Activated naive CD4-positive, alpha-beta T cell (primary cell): Measurements from ENCODE around the gene CACFD1.

Experiments
- DNase-seq, 4 experiments: peaks; one replicate each; lab custom pipeline; 2025; lab: John Stamatoyannopoulos, UW

Gene CACFD1

GRCh38 chr9:133459476-133460404 is at the start of gene CACFD1:
Gene CACFD1 (plus strand): TSS chr9:133459978. CDS start chr9:133460067, 89 bp downstream.
- DNase-seq, result peak; percentile 76 to 91 (median 80)

GRCh38 chr9:133415170-133415569 is 44.6 kb upstream of the CACFD1 start:
- DNase-seq, result no peak

DNA sequence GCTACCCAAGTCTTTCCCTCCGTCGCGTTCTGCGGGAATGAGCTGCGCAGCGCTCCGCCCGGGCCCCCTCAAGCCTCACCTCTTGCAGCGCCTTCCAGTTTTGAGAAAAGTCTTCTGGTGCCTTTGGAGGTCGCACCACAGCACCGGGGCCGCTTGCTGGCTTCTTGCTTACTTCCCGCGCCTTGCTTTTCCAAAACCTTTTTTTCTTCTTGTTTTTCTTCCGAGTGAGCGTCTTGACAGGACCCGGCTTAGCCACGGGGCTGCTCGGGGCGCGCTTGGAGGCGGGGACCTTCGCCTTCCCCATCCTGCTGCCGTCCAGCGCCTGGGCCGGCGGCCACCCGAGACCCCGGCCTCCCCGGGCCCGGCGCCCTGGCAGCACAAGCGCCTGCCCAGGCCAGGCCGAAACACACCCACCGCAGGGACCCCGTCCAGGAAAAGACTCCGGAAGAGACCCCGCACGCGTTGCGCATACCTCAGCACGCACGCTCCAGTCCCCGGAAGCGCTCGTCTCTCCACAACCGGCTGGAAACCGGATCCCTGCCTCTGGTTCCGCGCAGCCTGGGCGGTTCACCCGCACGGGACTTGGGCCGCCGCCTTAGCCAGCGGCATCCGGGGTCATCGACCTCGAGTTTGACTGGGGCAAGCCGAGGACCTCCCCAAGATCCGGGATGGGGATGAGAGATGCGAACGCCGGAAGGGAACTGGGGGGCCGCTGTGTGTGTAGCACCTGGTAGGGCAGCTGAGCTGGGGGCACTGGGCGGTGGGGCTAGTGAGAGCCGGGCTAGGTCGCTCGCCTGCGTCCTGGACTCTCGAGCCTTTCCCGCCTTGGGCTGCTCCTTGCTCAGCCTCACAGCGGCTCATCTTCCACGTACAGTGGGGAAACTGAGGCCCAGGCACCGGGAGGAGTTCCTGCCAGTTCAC is 42.0 kb upstream of the CACFD1 start, which contains the start of gene REXO4:
TSS of gene REXO4 (minus strand) at position 470 of the 921 bp plus-strand sequence. CDS start at position 304, 166 bp downstream.
- peak; percentile 63 to 78 (median 73) for DNase-seq

DNA sequence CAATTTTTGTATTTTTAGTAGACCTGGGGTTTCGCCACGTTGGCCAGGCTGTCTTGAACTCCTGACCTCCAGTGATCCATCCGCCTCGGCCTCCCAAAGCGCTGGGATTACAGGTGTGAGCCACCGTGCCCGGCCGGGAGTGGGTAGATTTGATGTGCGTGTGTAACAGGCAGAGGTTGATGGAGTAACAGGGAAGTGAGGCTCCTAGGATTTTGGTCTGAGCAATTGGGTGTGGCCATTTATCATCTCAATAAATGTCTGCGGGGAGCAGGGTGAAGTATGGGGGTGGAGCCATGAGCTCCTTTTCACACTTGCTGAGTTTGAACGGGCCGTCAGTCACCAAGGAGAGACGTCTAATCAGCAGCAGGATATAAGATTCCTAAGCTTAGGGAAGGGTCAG is 40.8 kb upstream of the CACFD1 start:
- DNase-seq, result no peak

DNA sequence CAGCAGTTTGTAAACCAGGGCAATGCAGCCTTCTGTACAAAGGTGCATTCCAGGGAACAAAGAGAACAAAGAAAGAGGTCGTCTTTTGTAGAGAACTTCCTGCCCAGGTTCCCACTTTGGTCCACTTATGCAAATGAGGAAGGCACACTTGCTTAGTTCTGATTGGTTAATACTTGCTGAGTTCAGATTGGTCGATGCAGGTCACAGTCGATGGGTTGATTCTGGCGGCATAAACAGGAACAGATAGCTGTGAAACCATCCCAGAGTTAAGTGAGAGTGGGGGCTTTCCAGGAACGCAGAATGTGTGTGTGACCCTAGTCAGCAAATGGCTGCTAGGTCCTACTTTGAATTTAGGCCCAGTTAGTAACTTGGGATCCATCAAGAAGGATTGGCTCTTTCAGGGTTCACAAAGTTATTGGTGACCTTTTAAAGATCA is 39.4 kb upstream of the CACFD1 start:
- DNase-seq, result no peak

- no peak for DNase-seq
Observed at GRCh38 chr9:133421615-133422542, 37.9 kb upstream of the CACFD1 start, which contains the start of gene ADAMTS13. Gene ADAMTS13 (plus strand): TSS chr9:133422367. CDS start chr9:133422444, 77 bp downstream.

GRCh38 chr9:133423216-133423615 is 36.6 kb upstream of the CACFD1 start:
- no peak for DNase-seq

DNA sequence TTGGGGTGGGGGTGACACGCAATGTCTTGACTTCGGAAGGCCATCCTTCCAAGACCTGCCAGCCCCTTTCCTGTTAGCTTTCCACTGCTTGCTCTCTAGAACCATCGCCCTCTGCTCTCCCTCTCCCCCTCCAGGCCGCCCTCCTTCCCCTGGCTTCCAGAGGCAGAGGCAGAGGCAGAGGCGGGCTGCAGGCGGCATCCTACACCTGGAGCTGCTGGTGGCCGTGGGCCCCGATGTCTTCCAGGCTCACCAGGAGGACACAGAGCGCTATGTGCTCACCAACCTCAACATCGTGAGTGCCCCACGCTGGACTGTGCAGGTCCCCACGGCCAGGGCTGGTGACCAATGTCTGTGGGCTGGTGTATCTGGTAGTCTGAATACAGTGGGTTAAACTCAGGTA is 35.6 kb upstream of the CACFD1 start:
- DNase-seq, result no peak

- no peak for DNase-seq
Observed at GRCh38 chr9:133425049-133425632, 34.6 kb upstream of the CACFD1 start.

DNA sequence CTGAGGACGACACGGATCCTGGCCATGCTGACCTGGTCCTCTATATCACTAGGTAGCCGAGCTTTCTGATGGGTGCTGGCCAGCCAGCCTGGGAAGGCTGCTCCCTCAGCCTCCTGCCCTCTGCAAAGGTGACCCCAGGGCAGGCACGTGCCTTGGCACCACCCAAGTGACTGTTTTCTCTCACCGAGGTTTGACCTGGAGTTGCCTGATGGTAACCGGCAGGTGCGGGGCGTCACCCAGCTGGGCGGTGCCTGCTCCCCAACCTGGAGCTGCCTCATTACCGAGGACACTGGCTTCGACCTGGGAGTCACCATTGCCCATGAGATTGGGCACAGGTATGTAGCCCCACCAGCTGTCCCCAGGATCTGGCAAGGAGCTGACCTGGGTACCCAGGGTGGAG is 33.8 kb upstream of the CACFD1 start:
- DNase-seq, result no peak

DNA sequence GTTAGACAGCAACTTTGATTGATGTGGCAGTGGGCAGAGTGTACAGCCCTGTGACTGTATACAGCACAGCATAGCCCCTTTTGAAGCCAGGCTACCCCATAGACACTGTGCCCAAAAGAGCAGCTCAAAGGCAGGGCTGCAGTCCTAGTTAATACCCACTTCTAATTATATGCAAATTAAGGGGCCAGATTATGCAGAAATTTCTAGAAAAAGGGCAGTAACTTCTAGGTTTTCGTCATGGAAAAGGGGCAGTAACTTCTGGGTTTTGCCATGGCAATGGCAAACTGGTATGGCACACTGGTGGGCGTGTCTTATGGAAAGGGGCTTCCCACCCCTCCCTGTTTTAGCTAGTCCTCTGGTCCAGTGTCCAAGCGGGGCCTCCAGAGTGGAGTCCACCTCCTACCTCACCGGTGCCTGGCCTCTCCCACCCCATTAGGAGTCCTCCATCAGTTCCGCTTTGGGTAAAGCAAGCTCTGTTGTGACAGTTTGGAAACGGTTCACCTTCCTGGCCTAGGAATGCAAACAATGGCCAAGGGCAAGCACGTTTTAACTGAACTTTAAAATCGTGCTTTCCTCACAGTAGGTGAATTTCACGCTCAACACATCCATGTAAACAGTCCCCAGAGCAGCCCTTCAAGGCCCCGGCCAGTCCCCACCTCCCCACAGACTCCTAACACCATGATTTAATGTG is 32.0 kb upstream of the CACFD1 start:
- DNase-seq, result no peak

- DNase-seq, result no peak
Observed at GRCh38 chr9:133428617-133429101, 31.1 kb upstream of the CACFD1 start.

DNA sequence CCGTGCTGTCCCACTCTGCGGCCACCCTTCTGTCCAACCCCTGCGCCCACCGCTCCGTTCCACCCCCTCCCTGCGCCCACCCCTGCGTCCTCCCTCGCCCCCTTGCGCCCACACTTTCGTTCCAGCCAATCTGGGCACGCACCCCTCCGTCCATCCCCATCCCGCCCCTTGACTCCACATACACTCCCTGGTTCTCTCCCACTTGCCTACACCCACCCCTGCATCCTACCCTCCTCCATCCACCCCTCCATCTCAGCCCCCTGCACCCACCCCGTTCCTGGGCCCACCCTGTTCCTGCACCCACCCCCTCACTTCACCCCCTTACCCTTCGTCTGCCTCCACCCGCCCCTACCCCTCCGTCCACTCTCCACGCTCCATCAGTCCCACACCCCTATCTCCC is 30.6 kb upstream of the CACFD1 start:
- no peak for DNase-seq

- peak in 1 of 4 experiments; percentile 5 for DNase-seq
Observed at GRCh38 chr9:133429641-133430161, 30.1 kb upstream of the CACFD1 start.

- no peak for DNase-seq
Observed at GRCh38 chr9:133430244-133430643, 29.5 kb upstream of the CACFD1 start.

DNA sequence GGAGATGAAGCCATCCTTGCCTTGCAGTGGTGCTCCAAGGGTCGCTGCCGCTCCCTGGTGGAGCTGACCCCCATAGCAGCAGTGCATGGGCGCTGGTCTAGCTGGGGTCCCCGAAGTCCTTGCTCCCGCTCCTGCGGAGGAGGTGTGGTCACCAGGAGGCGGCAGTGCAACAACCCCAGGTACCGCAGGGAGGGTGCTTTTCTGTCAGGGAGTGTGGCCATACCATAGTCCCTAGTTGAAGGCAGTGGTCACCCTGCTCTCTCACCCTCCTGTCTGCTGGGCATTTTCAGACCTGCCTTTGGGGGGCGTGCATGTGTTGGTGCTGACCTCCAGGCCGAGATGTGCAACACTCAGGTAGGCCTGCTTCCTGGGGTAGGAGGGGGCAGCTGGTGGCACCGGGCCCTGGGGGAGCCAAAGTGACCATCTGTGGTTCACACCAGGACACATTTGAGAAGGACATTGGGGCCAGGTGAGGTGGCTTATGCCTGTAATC is 26.4 kb upstream of the CACFD1 start:
- DNase-seq, result no peak

- no peak for DNase-seq
Observed at GRCh38 chr9:133436681-133437080, 23.1 kb upstream of the CACFD1 start.

- DNase-seq, result no peak
Observed at GRCh38 chr9:133437753-133438531, 21.8 kb upstream of the CACFD1 start.

GRCh38 chr9:133439337-133439736 is 20.4 kb upstream of the CACFD1 start:
- no peak for DNase-seq
